Right renal cortex interstitium (tissue), 3 donors: ENCODE measurements around the gene DGKD. TPM values are rescaled to one million over a fixed set of nuclear protein-coding genes. Genes with fewer than 3 reads are reported as not detected.

Experiments used
- DNase-seq, 3 donors: peaks; one replicate each; pipeline ENCODE4 v3.0.0-alpha.2; 2013; ENCODE audit warnings: low read depth in 3 of 3, low spot score in 2 of 3
- polyA plus RNA-seq, 3 donors: library from polyadenylated mRNA; unstranded; fragments of 120-200 nt; gene quantifications; one replicate each; pipeline ENCODE4 v1.2.1, GENCODE V29; 2013; ENCODE audit not compliant: insufficient read length in 3 of 3

The DGKD gene
- polyA plus RNA-seq, 3 donors: 19.7 to 26.3 (median 24.2) TPM

DNA sequence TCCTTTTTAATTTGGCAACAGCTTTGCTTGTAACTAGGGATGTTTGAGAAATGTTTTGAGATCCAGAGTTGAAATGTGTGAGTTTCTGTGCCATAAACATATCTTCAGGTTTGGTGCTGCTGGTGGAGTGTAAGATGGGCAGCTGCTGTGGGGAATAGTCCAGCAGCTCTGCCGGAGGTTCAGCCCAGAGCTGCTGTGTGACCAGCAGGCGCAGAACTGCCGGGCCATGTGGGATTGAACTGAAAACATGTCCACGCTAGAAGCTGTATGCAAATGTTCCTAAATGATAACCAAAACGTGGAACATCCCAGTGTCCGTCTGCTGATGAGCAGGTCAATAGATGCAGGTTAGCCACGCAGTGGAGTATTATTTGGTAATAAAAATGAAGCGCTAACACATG, 99.6 kb downstream of the DGKD start:
- DNase-seq: no peak

DNA sequence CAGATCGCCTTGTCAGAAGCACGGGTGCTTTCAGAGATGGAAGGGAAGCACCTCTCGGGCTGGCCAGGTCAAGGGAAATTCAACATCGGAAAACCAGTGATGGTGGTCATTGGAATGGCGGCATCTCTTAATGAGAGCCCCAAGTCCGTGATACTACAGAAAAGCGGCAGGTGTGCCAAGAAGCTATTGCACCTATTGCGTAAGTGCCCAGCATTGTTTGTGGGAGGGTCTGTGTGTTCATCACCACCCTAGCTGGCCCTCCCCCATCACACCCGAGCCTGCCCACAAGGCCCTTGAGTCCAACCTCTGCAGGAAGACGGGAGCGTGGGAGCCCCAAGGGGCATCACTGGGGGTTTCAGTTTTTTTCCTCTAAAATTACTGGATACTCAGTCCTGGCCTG, 100.7 kb downstream of the DGKD start:
- DNase-seq: no peak

GRCh38 chr2:233455491-233455890, 101.2 kb downstream of the DGKD start:
- no peak for DNase-seq

GRCh38 chr2:233456111-233456510, 101.8 kb downstream of the DGKD start:
- no peak for DNase-seq

DNA sequence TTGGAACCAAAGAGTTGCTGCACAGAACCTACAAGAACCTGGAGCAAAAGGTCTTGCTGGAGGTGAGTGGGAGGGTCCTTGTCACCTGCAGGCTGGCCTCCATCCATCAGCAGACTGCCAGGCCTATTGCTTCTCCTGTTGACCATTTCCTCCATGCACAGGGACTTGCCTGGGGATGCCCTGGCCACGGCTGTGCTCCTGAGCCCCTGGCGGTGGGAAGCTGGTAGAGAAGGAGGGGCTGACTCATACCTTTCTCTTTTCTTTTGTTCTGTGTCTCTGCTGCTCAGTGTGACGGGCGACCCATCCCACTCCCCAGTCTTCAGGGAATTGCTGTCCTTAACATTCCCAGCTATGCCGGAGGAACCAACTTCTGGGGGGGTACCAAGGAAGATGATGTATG, 102.6 kb downstream of the DGKD start:
- no peak for DNase-seq

GRCh38 chr2:233457356-233457755, 103.1 kb downstream of the DGKD start:
- no peak for DNase-seq

DNA sequence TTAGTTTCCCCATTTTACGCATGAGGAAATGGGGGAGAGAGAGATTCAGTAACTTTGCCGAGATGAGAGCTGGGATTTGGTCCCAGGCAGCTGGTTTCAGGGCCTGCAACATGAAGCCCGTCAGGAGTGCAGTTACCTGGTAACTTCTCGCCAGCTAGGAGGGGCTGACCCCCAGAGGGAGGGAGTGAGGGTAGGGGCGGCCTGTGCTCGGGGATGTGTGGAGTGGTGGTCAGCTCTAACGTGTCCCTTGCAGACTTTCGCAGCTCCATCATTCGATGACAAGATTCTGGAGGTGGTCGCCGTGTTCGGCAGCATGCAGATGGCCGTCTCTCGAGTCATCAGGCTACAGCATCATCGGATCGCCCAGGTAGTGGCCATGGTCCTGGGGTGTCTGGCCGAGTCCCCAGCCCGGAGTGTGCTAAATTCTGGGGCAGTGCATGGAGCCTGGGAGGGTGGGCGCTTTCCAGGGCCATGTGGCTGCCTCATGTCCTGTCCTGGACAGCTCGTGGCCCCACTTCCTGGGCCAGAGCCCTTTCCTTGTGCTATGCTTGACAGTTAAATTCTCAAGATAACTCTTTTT, 103.8 kb downstream of the DGKD start:
- no peak for DNase-seq

DNA sequence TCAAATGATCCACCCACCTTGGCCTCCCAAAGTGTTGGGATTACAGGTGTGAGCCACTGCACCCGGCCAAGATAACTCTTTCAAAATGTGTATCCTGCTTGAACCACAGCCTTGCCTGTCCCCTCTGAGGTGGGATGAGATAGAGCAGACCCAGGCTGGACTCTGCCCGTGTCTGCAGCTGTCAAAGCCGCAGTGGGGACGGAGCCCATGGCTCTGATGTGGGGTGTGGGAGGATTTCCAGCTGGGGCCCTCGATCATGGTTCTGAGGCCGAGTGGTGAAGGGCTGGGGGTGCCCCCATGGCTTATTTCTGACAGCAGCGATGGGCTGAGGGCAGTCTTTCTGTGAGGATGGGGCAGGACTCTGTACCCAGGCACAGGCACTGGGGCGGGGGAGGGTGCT, 104.5 kb downstream of the DGKD start:
- no peak for DNase-seq

DNA sequence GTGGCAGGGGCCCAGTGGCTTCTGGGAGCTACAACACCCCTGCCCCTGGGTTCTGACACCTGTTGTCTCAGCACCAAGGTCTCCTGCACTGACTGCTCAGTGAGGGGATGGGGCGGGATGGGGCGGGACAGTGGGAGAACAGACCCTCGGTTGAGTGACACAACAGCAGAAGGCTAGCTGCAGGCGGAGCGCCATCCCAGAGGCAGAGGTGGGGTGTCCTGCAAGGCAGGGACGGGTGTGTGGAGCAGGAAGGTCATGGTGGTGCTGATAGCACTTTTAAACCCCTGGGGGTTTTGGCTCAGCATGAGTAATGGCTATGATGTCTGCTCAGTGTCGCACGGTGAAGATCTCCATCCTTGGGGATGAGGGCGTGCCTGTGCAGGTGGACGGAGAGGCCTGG, 105.1 kb downstream of the DGKD start:
- no peak for DNase-seq

GRCh38 chr2:233460726-233461441, 106.6 kb downstream of the DGKD start:
- no peak for DNase-seq

GRCh38 chr2:233461481-233461891, 107.2 kb downstream of the DGKD start:
- no peak for DNase-seq

DNA sequence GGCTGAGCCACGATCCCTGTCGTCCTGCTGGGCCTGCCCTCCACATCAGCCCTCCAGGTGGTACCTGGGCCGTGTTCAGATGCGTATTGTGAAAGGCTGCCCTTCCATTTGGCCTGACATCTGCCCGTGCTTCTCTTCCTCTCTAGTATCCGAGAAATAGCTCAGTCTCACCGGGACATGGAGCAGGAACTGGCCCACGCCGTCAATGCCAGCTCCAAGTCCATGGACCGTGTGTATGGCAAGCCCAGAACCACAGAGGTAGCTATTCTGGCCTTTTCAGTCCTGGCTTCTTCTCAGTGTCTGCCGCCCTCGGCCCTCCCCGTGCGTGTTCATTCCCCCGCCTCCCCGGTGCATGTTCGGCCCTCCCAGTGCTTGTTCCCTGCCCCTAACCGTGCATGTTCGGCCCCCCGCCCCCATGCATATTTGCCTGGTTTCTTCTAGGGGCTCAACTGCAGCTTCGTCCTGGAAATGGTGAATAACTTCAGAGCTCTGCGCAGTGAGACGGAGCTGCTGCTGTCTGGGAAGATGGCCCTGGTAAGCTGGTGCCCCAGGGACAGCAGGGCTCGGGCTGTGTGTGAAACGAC, 108.0 kb downstream of the DGKD start:
- DNase-seq: no peak

DNA sequence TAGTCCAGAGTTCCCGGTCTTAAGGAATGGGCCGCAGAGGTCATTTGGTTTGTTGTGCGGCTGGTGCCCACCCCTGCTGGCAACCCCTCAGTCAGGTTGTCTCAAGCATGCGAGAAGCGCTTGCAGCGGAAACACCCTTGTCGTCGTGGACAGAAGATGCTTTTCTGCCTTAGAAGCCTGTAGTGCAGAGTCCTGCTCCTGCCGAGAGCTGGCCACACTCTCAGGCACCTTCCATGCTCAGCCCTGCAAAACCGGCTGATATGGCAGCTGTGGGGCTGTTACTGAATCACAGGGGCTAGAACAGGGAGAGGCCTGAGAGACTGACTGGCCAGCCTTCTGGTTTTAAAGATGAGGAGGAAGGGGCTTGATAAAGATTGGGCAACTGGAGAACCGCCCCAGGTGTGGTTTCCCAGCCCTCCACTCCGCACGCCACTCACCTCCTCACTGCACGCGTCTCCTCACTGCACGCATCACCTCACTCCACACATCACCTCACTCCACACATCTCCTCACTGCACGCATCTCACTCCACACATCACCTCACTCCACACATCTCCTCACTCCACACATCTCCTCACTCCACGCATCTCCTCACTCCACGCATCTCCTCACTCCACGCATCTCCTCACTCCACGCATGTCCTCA, 108.7 kb downstream of the DGKD start:
- no peak for DNase-seq

DNA sequence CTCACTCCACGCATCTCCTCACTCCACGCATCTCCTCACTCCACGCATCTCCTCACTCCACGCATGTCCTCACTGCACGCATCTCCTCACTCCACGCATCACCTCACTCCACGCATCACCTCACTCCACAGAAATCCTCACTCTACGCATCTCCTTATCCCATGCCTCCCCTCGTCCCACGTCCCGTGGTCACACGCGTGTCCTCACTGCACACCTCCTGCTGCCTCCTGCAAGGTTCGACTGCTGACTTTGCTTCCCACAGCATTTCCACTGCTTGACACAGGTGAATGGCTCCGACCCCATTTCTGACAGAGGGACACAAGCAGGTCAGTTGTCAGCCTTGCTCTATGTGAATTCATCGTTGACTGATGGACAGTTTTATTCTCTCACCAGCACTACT, 109.3 kb downstream of the DGKD start:
- DNase-seq: no peak

DNA sequence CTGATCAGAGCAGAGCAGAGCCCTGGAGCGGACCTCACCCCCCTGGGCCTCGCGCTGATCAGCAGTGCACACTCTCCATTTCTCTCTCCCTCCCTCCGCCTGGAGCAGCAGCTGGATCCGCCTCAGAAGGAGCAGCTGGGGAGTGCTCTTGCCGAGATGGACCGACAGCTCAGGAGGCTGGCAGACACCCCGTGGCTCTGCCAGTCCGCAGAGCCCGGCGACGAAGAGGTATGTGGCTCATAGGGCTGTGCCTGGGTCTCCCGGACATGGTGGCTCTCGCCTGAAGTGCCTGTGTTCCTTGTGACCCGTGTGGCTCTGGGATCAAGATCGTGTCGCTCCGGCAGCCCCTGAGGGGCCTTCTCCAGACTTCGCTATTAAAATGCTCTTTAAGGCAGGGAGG, 109.8 kb downstream of the DGKD start:
- no peak for DNase-seq

GRCh38 chr2:233464531-233465240, 110.4 kb downstream of the DGKD start:
- no peak for DNase-seq

DNA sequence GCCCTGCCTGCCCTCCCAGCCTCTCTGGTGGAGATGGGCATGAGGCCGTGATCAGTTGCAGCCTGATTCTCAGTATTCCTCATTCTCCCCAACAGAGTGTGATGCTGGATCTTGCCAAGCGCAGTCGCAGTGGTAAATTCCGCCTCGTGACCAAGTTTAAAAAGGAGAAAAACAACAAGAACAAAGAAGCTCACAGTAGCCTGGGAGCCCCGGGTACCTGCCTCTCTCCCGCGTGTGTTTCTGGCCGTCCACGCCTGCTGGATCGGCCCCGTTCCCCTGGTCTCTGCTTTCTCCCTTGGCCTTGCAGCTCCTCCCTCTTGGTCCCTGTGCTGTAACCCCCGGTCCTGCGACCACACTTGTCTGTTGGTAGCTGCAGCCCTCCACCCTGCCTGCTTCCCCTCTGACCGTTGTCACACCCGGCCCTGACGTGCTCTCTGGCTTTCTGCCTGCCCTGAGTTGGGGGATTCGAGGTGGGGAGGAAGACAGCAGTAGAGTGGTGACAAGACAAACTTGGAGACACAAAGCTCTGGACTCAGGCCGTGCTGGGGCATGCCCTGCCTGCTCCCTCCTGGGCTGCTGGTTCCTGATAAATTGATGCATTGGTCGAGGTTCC, 112.8 kb downstream of the DGKD start:
- DNase-seq: no peak

- no peak for DNase-seq
These were observed 113.9 kb downstream of the DGKD start for GRCh38 chr2:233468047-233468740.

- no peak for DNase-seq
These were observed 114.4 kb downstream of the DGKD start for GRCh38 chr2:233468741-233469110.
